ENCODE measurements around the gene NOL12.

The NOL12 gene

GRCh38 chr22:37659066-37659896 is 26.9 kb upstream of the NOL12 start:
- no peak for DNase-seq (ENCODE audit: low spot score)

- no peak for DNase-seq (ENCODE audit: low spot score)
Observed at GRCh38 chr22:37659897-37660708, 26.0 kb upstream of the NOL12 start.

- DNase-seq (ENCODE audit: low spot score), result no peak
Observed at GRCh38 chr22:37660709-37661045, 25.5 kb upstream of the NOL12 start.

- peak; percentile 74 for DNase-seq (ENCODE audit: low spot score)
Observed at GRCh38 chr22:37661160-37661924, 24.8 kb upstream of the NOL12 start.

GRCh38 chr22:37662039-37662438 is 24.1 kb upstream of the NOL12 start:
- no peak for DNase-seq (ENCODE audit: low spot score)

GRCh38 chr22:37663521-37664140 is 22.5 kb upstream of the NOL12 start:
- DNase-seq (ENCODE audit: low spot score), result no peak

GRCh38 chr22:37664249-37665101 is 21.7 kb upstream of the NOL12 start:
- peak; percentile 97 for DNase-seq (ENCODE audit: low spot score)

GRCh38 chr22:37665487-37665886 is 20.7 kb upstream of the NOL12 start:
- no peak for DNase-seq (ENCODE audit: low spot score)

- DNase-seq (ENCODE audit: low spot score), result no peak
Observed at GRCh38 chr22:37669586-37669985, 16.6 kb upstream of the NOL12 start.

- no peak for DNase-seq (ENCODE audit: low spot score)
Observed at GRCh38 chr22:37672206-37672919, 13.8 kb upstream of the NOL12 start.

GRCh38 chr22:37672920-37673455 is 13.2 kb upstream of the NOL12 start:
- no peak for DNase-seq (ENCODE audit: low spot score)

- no peak for DNase-seq (ENCODE audit: low spot score)
Observed at GRCh38 chr22:37674248-37674647, 11.9 kb upstream of the NOL12 start.

GRCh38 chr22:37674951-37675929 is 10.9 kb upstream of the NOL12 start, which contains the start of gene LGALS1:
Gene LGALS1, plus strand, starts transcription at chr22:37675636. Its CDS starts 67 bp downstream, at chr22:37675703.
- peak; percentile 86 for DNase-seq (ENCODE audit: low spot score)

- DNase-seq (ENCODE audit: low spot score), result no peak
Observed at GRCh38 chr22:37675930-37676735, 10.0 kb upstream of the NOL12 start.

GRCh38 chr22:37676736-37677492 is 9.2 kb upstream of the NOL12 start:
- peak; percentile 49 for DNase-seq (ENCODE audit: low spot score)

GRCh38 chr22:37677493-37677974 is 8.6 kb upstream of the NOL12 start:
- no peak for DNase-seq (ENCODE audit: low spot score)

GRCh38 chr22:37678372-37678771 is 7.8 kb upstream of the NOL12 start:
- DNase-seq (ENCODE audit: low spot score), result no peak
